Neural cell (in vitro differentiated cells): Measurements from ENCODE around the gene SCAF4. TPM values are rescaled to one million over a fixed set of nuclear protein-coding genes. Genes with fewer than 3 reads are reported as not detected.

Experiments
- H2AFZ ChIP-seq: fragments of 200-600, 300-800 bp; sonication (generic), shearing (Covaris generic); 2 replicates; pipeline ENCODE4 v1.6.0; 2014; ENCODE audit warnings: low read depth, mild to moderate bottlenecking, antibody characterized with exemption, low read length, moderate library complexity
- H3F3A ChIP-seq: fragments of 200-600 bp; shearing (Covaris generic); 2 replicates; pipeline ENCODE4 v1.6.1; 2016; ENCODE audit warnings: mild to moderate bottlenecking, moderate library complexity, mixed read lengths, antibody characterized with exemption, low read length; ENCODE audit not compliant: insufficient read depth, poor library complexity, severe bottlenecking
- H3K27ac ChIP-seq: fragments of 200-600, 300-800 bp; sonication (generic), shearing (Covaris generic); 2 replicates; pipeline ENCODE4 v1.5.1; 2014; ENCODE audit warnings: mild to moderate bottlenecking, low read length, moderate library complexity
- H3K27me3 ChIP-seq: fragments of 300-800, 200-600 bp; sonication (generic), shearing (Covaris generic); 2 replicates; pipeline ENCODE4 v1.6.0; 2014; ENCODE audit warnings: mild to moderate bottlenecking, low read depth, low read length, moderate library complexity; ENCODE audit not compliant: insufficient read depth
- H3K36me3 ChIP-seq: fragments of 300-800, 200-600 bp; sonication (generic), shearing (Covaris generic); 2 replicates; pipeline ENCODE4 v1.5.1; 2014; ENCODE audit warnings: mild to moderate bottlenecking, antibody characterized with exemption, low read length, moderate library complexity; ENCODE audit not compliant: insufficient read depth
- H3K4me2 ChIP-seq: fragments of 300-800, 200-600 bp; sonication (generic), shearing (Covaris generic); 2 replicates; pipeline ENCODE4 v1.6.0; 2014; ENCODE audit warnings: mild to moderate bottlenecking, low read length
- H3K4me3 ChIP-seq: fragments of 300-800, 200-600 bp; sonication (generic), shearing (Covaris generic); 2 replicates; pipeline ENCODE4 v1.5.1; 2014; ENCODE audit warnings: mild to moderate bottlenecking, low read length, moderate library complexity
- H3K79me2 ChIP-seq: fragments of 200-600 bp; shearing (Covaris generic); replicated peaks from 2 replicates; pipeline ENCODE4 v1.6.0; 2014; ENCODE audit warnings: mild to moderate bottlenecking, low read length, moderate library complexity; ENCODE audit not compliant: insufficient read depth
- H3K9ac ChIP-seq: fragments of 300-800, 200-600 bp; sonication (generic), shearing (Covaris generic); 2 replicates; pipeline ENCODE4 v1.6.1; 2016; ENCODE audit warnings: mild to moderate bottlenecking, low read length, mixed read lengths
- H3K9me2 ChIP-seq: fragments of 200-600 bp; shearing (Covaris generic); 2 replicates; pipeline ENCODE4 v1.6.1; 2016; ENCODE audit warnings: mild to moderate bottlenecking, low read length, mixed read lengths; ENCODE audit not compliant: insufficient read depth
- H3K9me3 ChIP-seq: fragments of 200-600, 300-800 bp; sonication (generic), shearing (Covaris generic); 2 replicates; pipeline ENCODE4 v1.6.1; 2016; ENCODE audit warnings: mild to moderate bottlenecking, mixed run types, low read length, moderate library complexity, mixed read lengths
- H4K20me1 ChIP-seq: fragments of 200-600 bp; shearing (Covaris generic); 2 replicates; pipeline ENCODE4 v1.6.1; 2016; ENCODE audit warnings: mild to moderate bottlenecking, mixed run types; ENCODE audit not compliant: insufficient read depth
- EP300 ChIP-seq: fragments of 450-650 bp; conservative IDR thresholded peaks from 2 replicates; pipeline ENCODE4 v1.6.1; 2014; ENCODE audit warnings: antibody characterized with exemption, mild to moderate bottlenecking, moderate library complexity; ENCODE audit not compliant: poor library complexity, severe bottlenecking
- EZH2 ChIP-seq: fragments of 200-600, 300-800 bp; shearing (Covaris generic), sonication (generic); IDR thresholded peaks from 2 replicates; pipeline ENCODE4 v1.6.1; 2014; ENCODE audit warnings: antibody characterized with exemption, low read length, borderline replicate concordance, mild to moderate bottlenecking; ENCODE audit not compliant: insufficient read depth, poor library complexity, severe bottlenecking
- MXI1 ChIP-seq: fragments of 450-650 bp; conservative IDR thresholded peaks from 2 replicates; pipeline ENCODE4 v1.6.1; 2014; ENCODE audit warnings: antibody characterized with exemption, mild to moderate bottlenecking; ENCODE audit not compliant: poor library complexity, severe bottlenecking
- POLR2AphosphoS5 ChIP-seq: IDR thresholded peaks from 2 replicates; pipeline ENCODE4 v1.6.1; 2012
- RAD21 ChIP-seq: fragments of 450-650 bp; conservative IDR thresholded peaks from 2 replicates; pipeline ENCODE4 v1.6.1; 2014; ENCODE audit warnings: antibody characterized with exemption, mild to moderate bottlenecking, moderate library complexity
- SMC3 ChIP-seq: fragments of 450-650 bp; conservative IDR thresholded peaks from 2 replicates; pipeline ENCODE4 v1.6.1; 2014; ENCODE audit warnings: antibody characterized with exemption, mild to moderate bottlenecking, moderate library complexity; ENCODE audit not compliant: poor library complexity
- TAF1 ChIP-seq: IDR thresholded peaks from 2 replicates; pipeline ENCODE4 v1.6.1; 2012; ENCODE audit warnings: low read depth
- polyA plus RNA-seq: library from polyadenylated mRNA; depleted of rRNA; stranded (reverse); fragments of >200 nt; gene quantifications from 2 replicates; pipeline ENCODE4 v1.2.3, GENCODE V29; 2014
- TF ChIP-seq, protein P1 (sequence below): fragments of 450-650 bp; IDR thresholded peaks from 2 replicates; pipeline ENCODE4 v1.5.1; 2014; ENCODE audit warnings: antibody characterized with exemption, mild to moderate bottlenecking, moderate library complexity; ENCODE audit not compliant: poor library complexity, severe bottlenecking
- TF ChIP-seq, protein P2 (sequence below): IDR thresholded peaks from 2 replicates; pipeline ENCODE4 v1.6.1; 2012; ENCODE audit warnings: borderline replicate concordance

The SCAF4 gene
- polyA plus RNA-seq, 1 donor from 2014 or later, result 5.4 TPM

GRCh38 chr21:31730712-31731055, 1.2 kb downstream of the SCAF4 start:
- Histone ChIP-seq H2AFZ (no peak overlapping the region), H4K20me1 (no peaks in the 10 kb centered on the region)

DNA sequence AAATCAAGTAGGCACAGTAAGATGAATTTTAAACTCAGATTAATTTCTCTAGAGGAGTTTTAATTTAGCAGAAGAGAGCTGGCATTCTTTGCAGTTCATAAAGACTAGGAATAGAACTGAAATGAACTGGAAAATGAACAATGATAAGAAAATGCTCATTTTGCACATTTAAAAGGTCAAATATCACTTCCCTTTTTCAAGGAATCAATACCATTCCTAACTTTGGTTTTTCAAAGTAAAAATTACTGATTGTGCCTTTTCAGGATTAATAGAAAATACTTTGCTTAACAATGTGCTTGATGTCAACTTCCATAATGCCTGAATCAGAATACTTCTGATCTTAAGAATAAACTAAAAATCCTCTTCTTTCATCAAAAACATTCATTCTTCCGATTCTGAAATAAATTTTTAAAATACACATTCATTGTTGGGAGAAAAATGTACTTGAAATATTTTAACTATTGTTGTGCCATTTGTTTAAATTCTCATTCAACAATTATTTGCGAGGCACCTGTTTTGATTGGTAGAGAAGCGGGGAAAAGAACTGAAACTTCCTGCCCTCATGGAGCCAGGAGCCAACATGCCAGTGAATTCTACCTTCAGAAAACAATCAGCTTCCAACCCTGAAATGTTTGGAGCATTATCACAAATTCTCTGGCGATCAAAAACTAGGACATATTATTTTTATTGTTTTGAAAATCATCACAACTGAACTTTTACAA, 2.1 kb downstream of the SCAF4 start:
- Histone ChIP-seq H2AFZ (no peak overlapping the region), H3K9me2 (no peaks in the 10 kb centered on the region), H3K4me3 (peak overlapping the region; percentile 88), H3F3A (no peaks in the 10 kb centered on the region), H3K27me3 (no peaks in the 10 kb centered on the region), H3K79me2 (peaks cover 59% of the 10 kb centered on the region), H3K27ac (peak overlapping the region; percentile 89), H4K20me1 (no peaks in the 10 kb centered on the region), H3K9me3 (no peaks in the 10 kb centered on the region), H3K36me3 (no peaks in the 10 kb centered on the region), H3K9ac (peak overlapping the region; percentile 91), H3K4me2 (peak overlapping the region; percentile 69)
- TF ChIP-seq, protein P1, sequence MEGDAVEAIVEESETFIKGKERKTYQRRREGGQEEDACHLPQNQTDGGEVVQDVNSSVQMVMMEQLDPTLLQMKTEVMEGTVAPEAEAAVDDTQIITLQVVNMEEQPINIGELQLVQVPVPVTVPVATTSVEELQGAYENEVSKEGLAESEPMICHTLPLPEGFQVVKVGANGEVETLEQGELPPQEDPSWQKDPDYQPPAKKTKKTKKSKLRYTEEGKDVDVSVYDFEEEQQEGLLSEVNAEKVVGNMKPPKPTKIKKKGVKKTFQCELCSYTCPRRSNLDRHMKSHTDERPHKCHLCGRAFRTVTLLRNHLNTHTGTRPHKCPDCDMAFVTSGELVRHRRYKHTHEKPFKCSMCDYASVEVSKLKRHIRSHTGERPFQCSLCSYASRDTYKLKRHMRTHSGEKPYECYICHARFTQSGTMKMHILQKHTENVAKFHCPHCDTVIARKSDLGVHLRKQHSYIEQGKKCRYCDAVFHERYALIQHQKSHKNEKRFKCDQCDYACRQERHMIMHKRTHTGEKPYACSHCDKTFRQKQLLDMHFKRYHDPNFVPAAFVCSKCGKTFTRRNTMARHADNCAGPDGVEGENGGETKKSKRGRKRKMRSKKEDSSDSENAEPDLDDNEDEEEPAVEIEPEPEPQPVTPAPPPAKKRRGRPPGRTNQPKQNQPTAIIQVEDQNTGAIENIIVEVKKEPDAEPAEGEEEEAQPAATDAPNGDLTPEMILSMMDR, result no peak
- TF ChIP-seq MXI1 (no peak), POLR2AphosphoS5 (no peak), SMC3 (no peak), EZH2 (no peak), EP300 (no peak), TAF1 (no peak), RAD21 (no peak)
- TF ChIP-seq, protein P2, sequence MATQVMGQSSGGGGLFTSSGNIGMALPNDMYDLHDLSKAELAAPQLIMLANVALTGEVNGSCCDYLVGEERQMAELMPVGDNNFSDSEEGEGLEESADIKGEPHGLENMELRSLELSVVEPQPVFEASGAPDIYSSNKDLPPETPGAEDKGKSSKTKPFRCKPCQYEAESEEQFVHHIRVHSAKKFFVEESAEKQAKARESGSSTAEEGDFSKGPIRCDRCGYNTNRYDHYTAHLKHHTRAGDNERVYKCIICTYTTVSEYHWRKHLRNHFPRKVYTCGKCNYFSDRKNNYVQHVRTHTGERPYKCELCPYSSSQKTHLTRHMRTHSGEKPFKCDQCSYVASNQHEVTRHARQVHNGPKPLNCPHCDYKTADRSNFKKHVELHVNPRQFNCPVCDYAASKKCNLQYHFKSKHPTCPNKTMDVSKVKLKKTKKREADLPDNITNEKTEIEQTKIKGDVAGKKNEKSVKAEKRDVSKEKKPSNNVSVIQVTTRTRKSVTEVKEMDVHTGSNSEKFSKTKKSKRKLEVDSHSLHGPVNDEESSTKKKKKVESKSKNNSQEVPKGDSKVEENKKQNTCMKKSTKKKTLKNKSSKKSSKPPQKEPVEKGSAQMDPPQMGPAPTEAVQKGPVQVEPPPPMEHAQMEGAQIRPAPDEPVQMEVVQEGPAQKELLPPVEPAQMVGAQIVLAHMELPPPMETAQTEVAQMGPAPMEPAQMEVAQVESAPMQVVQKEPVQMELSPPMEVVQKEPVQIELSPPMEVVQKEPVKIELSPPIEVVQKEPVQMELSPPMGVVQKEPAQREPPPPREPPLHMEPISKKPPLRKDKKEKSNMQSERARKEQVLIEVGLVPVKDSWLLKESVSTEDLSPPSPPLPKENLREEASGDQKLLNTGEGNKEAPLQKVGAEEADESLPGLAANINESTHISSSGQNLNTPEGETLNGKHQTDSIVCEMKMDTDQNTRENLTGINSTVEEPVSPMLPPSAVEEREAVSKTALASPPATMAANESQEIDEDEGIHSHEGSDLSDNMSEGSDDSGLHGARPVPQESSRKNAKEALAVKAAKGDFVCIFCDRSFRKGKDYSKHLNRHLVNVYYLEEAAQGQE, result no peak

More at GRCh38 chr21:31730712-31731055, 1.2 kb downstream of the SCAF4 start:
- peak overlapping the region; percentile 91 for H3K9ac ChIP-seq
- no peak for TF ChIP-seq RAD21
- TF ChIP-seq, protein P2, result no peak
- no peak for TF ChIP-seq MXI1
- no peak for TF ChIP-seq POLR2AphosphoS5
- no peak for TF ChIP-seq SMC3
- TF ChIP-seq EP300, result no peak
- TF ChIP-seq TAF1, result no peak
- TF ChIP-seq EZH2, result no peak
- TF ChIP-seq, protein P1, result no peak
- peaks cover 50% of the 10 kb centered on the region for H3K79me2 ChIP-seq
- no peaks in the 10 kb centered on the region for H3F3A ChIP-seq
- no peaks in the 10 kb centered on the region for H3K9me2 ChIP-seq
- H3K27ac ChIP-seq, result peak overlapping the region; percentile 89
- H3K4me2 ChIP-seq, result peak overlapping the region; percentile 69
- H3K27me3 ChIP-seq, result no peaks in the 10 kb centered on the region
- H3K4me3 ChIP-seq, result peak overlapping the region; percentile 88
- no peaks in the 10 kb centered on the region for H3K9me3 ChIP-seq
- H3K36me3 ChIP-seq, result no peaks in the 10 kb centered on the region
